ENCODE results near the gene ITPKB. TPM values are rescaled to one million over a fixed set of nuclear protein-coding genes. Genes with fewer than 3 reads are reported as not detected.
"Not testable (repeated sequence)": the region's sequence is repeated elsewhere in the genome, so short reads cannot be mapped to it uniquely, and the experiment has no call there.

Gene ITPKB
- total RNA-seq, 1 donor from 2014 or later, result 44.1 TPM

DNA sequence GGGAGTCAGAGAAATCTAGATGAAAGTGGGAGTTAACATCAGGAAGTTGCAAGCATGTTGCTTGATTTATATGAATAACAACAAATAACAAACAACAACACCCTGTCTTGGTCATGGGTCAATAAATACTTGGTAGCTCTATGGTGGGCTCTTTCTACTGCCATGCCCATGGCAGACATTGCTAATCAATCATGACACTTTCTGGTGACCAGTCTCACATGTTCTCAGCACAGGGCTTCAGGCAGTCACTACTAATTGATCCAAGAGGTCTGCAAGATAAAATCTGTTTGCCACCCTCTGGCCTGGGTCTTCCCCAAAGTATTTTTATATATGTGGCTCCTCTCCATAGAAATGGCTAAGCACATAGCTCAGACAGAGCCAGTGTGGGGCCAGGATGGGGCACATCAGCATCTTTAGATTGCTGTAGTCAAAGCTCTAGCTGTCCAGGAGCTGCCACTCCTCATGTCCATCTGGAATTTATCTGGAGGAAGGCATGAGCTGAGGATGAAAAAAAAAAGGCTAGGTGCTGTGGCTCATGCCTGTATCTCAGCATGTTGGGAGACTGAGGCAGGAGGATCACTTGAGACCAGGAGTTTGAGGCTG is 139.3 kb downstream of the ITPKB start:
- no peaks in the 10 kb centered on the region for H3K9me3 ChIP-seq
- DNase-seq, result no peak

DNA sequence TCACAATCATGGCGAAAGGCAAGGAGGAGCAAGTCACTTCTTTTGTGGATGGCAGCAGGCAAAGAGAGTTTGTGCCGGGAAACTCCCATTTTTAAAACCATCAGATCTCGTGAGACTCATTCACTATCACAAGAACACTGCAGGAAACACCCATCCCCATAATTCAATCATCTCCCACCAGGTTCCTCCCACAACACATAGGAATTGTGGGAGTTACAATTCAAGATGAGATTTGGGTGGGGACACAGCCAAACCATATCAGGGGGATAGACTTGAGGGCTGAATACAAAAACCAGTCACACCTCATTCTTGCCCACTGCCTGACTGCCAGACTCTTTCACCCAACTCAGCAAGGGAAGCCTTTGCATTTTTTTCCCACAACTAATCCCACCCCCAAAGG is 140.1 kb downstream of the ITPKB start:
- H3K27ac ChIP-seq; ATAC-seq; H3K27me3 ChIP-seq; H3K9me3 ChIP-seq; H3K4me3 ChIP-seq; DNase-seq; intact Hi-C loops (cut with DNase I); H3K36me3 ChIP-seq: not testable (repeated sequence)
- H3K4me1 ChIP-seq, result peaks cover 14% of the 10 kb centered on the region

More for the DNA sequence above, 139.3 kb downstream of the ITPKB start:
- Histone ChIP-seq H3K4me3 (no peak overlapping the region), H3K27ac (no peak overlapping the region), H3K4me1 (peaks cover 14% of the 10 kb centered on the region), H3K36me3 (no peaks in the 10 kb centered on the region), H3K27me3 (no peaks in the 10 kb centered on the region)
- TF ChIP-seq, protein P1, sequence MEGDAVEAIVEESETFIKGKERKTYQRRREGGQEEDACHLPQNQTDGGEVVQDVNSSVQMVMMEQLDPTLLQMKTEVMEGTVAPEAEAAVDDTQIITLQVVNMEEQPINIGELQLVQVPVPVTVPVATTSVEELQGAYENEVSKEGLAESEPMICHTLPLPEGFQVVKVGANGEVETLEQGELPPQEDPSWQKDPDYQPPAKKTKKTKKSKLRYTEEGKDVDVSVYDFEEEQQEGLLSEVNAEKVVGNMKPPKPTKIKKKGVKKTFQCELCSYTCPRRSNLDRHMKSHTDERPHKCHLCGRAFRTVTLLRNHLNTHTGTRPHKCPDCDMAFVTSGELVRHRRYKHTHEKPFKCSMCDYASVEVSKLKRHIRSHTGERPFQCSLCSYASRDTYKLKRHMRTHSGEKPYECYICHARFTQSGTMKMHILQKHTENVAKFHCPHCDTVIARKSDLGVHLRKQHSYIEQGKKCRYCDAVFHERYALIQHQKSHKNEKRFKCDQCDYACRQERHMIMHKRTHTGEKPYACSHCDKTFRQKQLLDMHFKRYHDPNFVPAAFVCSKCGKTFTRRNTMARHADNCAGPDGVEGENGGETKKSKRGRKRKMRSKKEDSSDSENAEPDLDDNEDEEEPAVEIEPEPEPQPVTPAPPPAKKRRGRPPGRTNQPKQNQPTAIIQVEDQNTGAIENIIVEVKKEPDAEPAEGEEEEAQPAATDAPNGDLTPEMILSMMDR (IDR thresholded peaks at IDR 0.05), result no peak
- intact Hi-C loops (cut with DNase I), result no loop called here
- no peak for ATAC-seq

DNA sequence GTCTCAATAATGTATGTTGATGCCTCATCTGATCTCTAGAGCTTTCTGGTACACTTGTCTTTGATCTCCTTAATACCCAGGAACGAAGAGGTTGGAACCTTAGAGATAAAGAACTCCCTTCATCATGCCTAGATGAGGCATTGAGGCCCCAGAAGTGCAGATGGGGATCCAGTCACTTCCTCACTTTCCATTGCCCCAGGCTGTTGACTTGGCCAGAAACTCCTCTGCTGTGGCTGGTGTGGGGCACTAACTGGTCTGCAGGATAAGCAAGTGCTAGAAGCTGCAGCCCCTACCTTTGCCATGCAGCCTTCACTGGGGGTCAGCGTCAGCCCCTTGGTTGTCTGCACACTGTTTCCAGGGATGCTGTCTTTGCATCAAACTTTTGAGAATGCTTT is 140.6 kb downstream of the ITPKB start:
- no peak overlapping the region for H3K27ac ChIP-seq
- peaks cover 11% of the 10 kb centered on the region for H3K4me1 ChIP-seq
- TF ChIP-seq, protein P1 (IDR thresholded peaks at IDR 0.05), result no peak
- H3K27me3 ChIP-seq, result no peaks in the 10 kb centered on the region
- H3K4me3 ChIP-seq, result no peak overlapping the region
- H3K36me3 ChIP-seq, result no peaks in the 10 kb centered on the region
- no peaks in the 10 kb centered on the region for H3K9me3 ChIP-seq
- DNase-seq, result peak; percentile 33
- ATAC-seq, result no peak
- intact Hi-C loops (cut with DNase I), result no loop called here

DNA sequence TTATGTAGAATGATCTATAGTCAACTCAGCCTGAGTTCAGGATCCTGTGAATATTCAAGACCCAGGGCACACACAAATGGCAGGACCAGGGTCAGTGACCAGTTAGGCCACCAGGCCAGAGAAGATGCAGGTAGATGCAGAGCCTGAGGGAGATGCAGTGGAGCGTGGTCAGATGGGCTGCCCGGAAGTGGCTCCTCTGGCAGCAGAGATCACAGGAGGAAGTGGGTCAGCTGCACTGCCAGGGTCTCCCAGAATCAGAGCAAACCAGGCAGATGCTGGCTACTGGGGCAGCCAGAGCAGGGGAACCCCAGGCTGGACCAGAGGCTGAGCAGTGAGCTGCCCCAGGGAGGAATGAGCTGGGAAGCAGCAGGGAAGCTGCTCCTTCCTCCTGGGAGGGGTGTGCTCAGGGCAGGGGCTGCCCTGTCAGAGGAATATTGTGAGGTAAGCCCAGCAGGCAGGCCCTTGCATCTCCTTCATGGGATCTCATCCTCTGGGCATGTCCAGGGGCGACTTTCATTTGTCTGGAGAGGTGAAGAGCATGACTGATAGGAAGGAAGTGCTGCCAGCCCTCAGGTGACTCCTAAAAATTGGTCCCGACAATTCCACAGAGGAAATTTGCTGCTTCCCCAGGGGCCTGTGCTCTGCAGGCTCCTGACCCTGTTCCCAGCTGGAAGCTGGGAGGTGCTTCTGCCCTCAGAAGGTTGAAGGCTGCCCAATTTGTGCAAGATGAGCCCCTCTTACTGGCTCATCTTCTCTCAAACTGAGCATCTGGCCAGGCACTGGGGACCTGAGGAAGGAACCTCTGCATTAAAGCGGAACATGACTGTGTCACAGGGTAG is 141.2 kb downstream of the ITPKB start:
- Histone ChIP-seq H3K27ac (no peak overlapping the region), H3K36me3 (no peaks in the 10 kb centered on the region), H3K4me3 (no peak overlapping the region), H3K27me3 (no peaks in the 10 kb centered on the region), H3K4me1 (peaks cover 5% of the 10 kb centered on the region), H3K9me3 (no peaks in the 10 kb centered on the region)
- intact Hi-C loops (cut with DNase I), result no loop called here
- ATAC-seq (no peak), DNase-seq (peak; percentile 47)
- TF ChIP-seq, protein P1 (IDR thresholded peaks at IDR 0.05), result no peak

DNA sequence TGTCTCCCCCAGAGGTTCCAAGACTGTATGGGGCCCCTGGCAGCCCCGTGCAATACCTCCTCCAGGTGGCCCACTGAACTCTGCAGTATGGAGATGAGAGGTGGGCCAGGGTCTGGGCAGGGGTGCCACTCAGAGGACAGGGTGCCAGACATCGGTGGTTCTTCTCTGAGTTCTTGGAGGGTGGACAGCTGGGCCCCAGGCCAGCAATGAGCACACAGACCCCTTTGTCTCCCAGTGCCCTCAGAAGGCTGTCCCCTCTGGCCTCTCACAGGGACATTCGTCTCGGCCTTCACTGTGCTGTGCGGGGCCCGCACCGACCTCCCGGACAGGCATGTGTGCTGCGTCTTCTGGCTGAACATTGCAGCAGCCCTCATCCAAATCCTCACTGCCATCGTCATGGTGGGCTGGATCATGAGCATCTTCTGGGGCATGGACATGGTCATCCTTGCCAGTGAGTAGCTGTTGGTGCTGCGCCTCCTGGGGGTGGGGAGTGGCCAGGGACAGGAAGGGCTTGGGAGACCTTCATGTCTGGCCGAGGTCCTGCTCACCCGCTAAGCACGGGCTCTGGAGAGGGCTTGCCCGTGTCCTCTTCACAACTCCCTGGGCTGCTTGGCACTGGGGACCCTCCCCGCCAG is 142.4 kb downstream of the ITPKB start:
- Histone ChIP-seq H3K4me1 (no peaks in the 10 kb centered on the region), H3K9me3 (no peaks in the 10 kb centered on the region), H3K27me3 (no peaks in the 10 kb centered on the region), H3K27ac (no peak overlapping the region), H3K4me3 (no peak overlapping the region), H3K36me3 (no peaks in the 10 kb centered on the region)
- intact Hi-C loops (cut with DNase I), result no loop called here
- DNase-seq (peak; percentile 49), ATAC-seq (peak; percentile 7)
- TF ChIP-seq, protein P1 (IDR thresholded peaks at IDR 0.05), result no peak

DNA sequence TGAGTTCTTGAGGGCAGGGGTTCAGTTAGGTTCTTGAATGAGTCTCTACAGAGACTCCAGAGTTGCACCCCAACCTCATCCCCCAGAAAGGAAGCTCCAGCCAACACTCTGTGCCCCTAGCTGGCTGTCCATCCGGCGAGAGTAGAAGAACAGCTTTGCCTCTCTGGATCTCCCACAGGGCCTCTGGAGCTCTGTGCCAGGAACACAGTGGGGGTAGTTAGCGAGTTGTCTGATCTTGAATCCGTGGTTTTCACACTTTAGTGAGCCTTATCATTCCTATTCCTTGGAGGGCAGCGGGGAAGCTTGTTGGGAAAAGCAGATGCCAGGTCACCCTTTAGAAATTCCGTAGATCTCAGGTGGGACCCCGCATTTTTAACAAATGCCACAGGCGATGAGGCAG is 145.5 kb downstream of the ITPKB start:
- no peaks in the 10 kb centered on the region for H3K27me3 ChIP-seq
- TF ChIP-seq, protein P1 (IDR thresholded peaks at IDR 0.05), result no peak
- H3K4me3 ChIP-seq, result no peak overlapping the region
- ATAC-seq, result no peak
- no peaks in the 10 kb centered on the region for H3K4me1 ChIP-seq
- no peaks in the 10 kb centered on the region for H3K36me3 ChIP-seq
- intact Hi-C loops (cut with DNase I), result no loop called here
- no peak for DNase-seq
- H3K9me3 ChIP-seq, result no peaks in the 10 kb centered on the region
- no peak overlapping the region for H3K27ac ChIP-seq
